Measurements from ENCODE around the gene AFTPH. TPM values are rescaled to one million over a fixed set of nuclear protein-coding genes. Genes with fewer than 3 reads are reported as not detected.

The AFTPH gene
- total RNA-seq, 4 donors from 2014 or later: 27.7 to 50.3 (median 38.1) TPM

GRCh38 chr2:64491426-64491825, 32.7 kb upstream of the AFTPH start:
- Histone ChIP-seq H3K27ac (no peak overlapping the region), H3K36me3 (no peaks in the 10 kb centered on the region)

GRCh38 chr2:64492272-64492671, 31.9 kb upstream of the AFTPH start:
- TF ChIP-seq EP300 (IDR thresholded peaks at IDR 0.05) (no peak), POLR2A (IDR thresholded peaks at IDR 0.05) (no peak)
- TF ChIP-seq, protein P1, sequence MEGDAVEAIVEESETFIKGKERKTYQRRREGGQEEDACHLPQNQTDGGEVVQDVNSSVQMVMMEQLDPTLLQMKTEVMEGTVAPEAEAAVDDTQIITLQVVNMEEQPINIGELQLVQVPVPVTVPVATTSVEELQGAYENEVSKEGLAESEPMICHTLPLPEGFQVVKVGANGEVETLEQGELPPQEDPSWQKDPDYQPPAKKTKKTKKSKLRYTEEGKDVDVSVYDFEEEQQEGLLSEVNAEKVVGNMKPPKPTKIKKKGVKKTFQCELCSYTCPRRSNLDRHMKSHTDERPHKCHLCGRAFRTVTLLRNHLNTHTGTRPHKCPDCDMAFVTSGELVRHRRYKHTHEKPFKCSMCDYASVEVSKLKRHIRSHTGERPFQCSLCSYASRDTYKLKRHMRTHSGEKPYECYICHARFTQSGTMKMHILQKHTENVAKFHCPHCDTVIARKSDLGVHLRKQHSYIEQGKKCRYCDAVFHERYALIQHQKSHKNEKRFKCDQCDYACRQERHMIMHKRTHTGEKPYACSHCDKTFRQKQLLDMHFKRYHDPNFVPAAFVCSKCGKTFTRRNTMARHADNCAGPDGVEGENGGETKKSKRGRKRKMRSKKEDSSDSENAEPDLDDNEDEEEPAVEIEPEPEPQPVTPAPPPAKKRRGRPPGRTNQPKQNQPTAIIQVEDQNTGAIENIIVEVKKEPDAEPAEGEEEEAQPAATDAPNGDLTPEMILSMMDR (IDR thresholded peaks at IDR 0.05): no peak
- H3K36me3 ChIP-seq: no peaks in the 10 kb centered on the region
- no peaks in the 10 kb centered on the region for H3K9me3 ChIP-seq
- H3K4me1 ChIP-seq: peaks cover 0 to 12% (median 0%) of the 10 kb centered on the region in 4 donors
- WGBS, 2 donors: 57 to 65% methylated on average over 3 of the region's 3 CpGs
- DNase-seq (ENCODE audit: low spot score in 2 of 2): no peak
- no peaks in the 10 kb centered on the region for H3K27me3 ChIP-seq
- H3K27ac ChIP-seq: no peak overlapping the region
- no peak overlapping the region for H3K4me3 ChIP-seq

More at GRCh38 chr2:64491426-64491825, 32.7 kb upstream of the AFTPH start:
- no peak for DNase-seq (ENCODE audit: low spot score in 2 of 2)
- H3K27me3 ChIP-seq: no peaks in the 10 kb centered on the region
- TF ChIP-seq, protein P1 (IDR thresholded peaks at IDR 0.05): no peak
- TF ChIP-seq EP300 (IDR thresholded peaks at IDR 0.05): no peak
- TF ChIP-seq POLR2A (IDR thresholded peaks at IDR 0.05): no peak
- 70 to 80% methylated on average over 4 of the region's 4 CpGs for WGBS, 2 donors
- H3K4me1 ChIP-seq: peaks cover 0 to 13% (median 0%) of the 10 kb centered on the region in 4 donors
- H3K4me3 ChIP-seq: no peak overlapping the region
- no peaks in the 10 kb centered on the region for H3K9me3 ChIP-seq

GRCh38 chr2:64492821-64493220, 31.3 kb upstream of the AFTPH start:
- Histone ChIP-seq H3K4me3 (no peak overlapping the region), H3K27me3 (no peaks in the 10 kb centered on the region), H3K27ac (no peak overlapping the region), H3K9me3 (no peaks in the 10 kb centered on the region), H3K4me1 (peaks cover 0 to 6% (median 0%) of the 10 kb centered on the region in 4 donors), H3K36me3 (no peaks in the 10 kb centered on the region)
- 63 to 67% methylated on average over 3 of the region's 3 CpGs for WGBS, 2 donors
- TF ChIP-seq POLR2A (IDR thresholded peaks at IDR 0.05) (no peak), EP300 (IDR thresholded peaks at IDR 0.05) (no peak)
- TF ChIP-seq, protein P1 (IDR thresholded peaks at IDR 0.05): no peak
- no peak for DNase-seq (ENCODE audit: low spot score in 2 of 2)

DNA sequence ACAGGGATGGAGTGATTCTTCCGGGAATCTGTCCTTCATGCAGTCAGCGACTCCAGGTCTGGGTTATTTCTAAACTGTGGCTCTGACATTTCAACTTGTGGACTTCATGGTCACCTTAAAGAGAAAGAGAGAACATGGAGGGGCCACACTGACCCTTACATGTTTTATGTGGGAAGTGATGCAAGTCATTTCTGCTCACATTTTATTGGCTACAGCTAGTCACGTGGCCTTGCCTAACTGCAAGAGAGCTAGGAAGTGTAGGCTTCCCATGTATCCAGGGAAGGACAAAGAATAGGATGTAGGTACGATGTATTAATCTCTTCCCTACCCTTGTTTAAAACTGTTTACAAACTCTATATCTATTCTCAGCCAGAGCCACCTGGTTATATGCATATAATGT, 30.3 kb upstream of the AFTPH start:
- Histone ChIP-seq H3K27ac (no peak overlapping the region), H3K9me3 (no peaks in the 10 kb centered on the region), H3K27me3 (no peaks in the 10 kb centered on the region), H3K36me3 (no peaks in the 10 kb centered on the region), H3K4me3 (no peak overlapping the region), H3K4me1 (no peaks in the 10 kb centered on the region)
- TF ChIP-seq, protein P1 (IDR thresholded peaks at IDR 0.05): no peak
- 90 to 96% methylated on average over 4 of the region's 4 CpGs for WGBS, 2 donors
- DNase-seq (ENCODE audit: low spot score in 2 of 2): no peak

- Histone ChIP-seq H3K36me3 (no peaks in the 10 kb centered on the region), H3K27me3 (no peaks in the 10 kb centered on the region), H3K4me1 (no peaks in the 10 kb centered on the region), H3K9me3 (no peaks in the 10 kb centered on the region), H3K27ac (no peak overlapping the region), H3K4me3 (no peak overlapping the region)
- TF ChIP-seq, protein P1 (IDR thresholded peaks at IDR 0.05): no peak
- no peak for TF ChIP-seq POLR2A (IDR thresholded peaks at IDR 0.05)
- no peak for TF ChIP-seq EP300 (IDR thresholded peaks at IDR 0.05)
- WGBS, 2 donors: 95 to 100% methylated on average over 1 of the region's 1 CpG
- no peak for DNase-seq (ENCODE audit: low spot score in 2 of 2)
These were observed 25.7 kb upstream of the AFTPH start for GRCh38 chr2:64498438-64498837.
